Measurements from ENCODE around the gene HAUS3.
"Not testable (repeated sequence)": the region's sequence is repeated elsewhere in the genome, so short reads cannot be mapped to it uniquely, and the experiment has no call there.

The HAUS3 gene

DNA sequence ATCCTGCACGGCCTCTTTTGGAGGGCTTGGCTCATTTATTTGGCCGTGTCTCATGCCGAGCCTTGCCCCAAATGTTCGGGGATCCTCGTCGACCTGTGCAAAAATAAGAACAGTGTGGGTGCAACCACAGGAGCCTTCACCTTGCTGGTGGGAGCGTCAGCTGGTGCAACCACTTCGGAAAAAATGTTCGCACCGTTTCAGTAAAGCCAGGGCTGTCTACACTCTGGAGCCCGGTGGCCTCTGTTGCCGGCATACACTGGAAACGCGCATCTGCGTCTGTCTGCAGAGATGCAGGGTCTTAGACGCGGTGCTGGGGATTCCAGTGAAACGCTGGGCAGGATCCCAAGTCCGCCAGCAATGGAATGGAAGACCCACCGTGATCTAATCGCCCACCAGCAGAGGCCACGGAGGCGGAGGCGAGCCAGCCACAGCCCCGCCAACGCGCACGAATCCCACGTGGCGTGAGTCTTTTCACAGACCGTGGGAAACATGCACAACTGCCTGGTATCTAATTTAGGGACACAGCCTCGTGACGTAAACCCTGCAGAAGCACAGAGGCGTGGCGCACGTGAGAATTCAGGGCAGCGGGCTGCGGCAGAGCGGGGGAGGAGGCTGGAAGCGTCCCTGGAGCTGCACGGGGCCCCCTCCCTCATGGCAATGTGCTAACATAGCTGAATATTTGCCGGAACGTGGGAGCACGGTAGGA lies 33.8 kb upstream of the HAUS3 start:
- no peak for DNase-seq

DNA sequence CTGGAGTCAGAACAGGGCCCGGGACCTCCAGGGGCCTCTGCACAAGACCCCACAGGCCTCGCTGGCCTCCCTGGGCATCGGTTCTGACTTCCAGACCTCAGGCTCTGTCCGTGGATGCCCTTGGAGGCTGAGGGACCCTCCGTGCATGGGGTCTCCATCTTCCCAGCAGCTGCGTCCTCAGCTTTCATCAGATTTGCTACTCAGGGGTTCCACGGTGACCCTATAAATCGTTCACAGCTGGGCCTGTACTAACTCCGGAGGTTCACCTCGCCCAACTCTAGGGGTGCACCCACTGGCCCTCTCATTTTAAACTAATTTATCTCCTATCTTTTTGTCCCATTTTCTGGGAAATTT lies 33.1 kb upstream of the HAUS3 start:
- not testable (repeated sequence) for DNase-seq

GRCh38 chr4:2274320-2275043 lies 32.6 kb upstream of the HAUS3 start:
- DNase-seq: no peak

DNA sequence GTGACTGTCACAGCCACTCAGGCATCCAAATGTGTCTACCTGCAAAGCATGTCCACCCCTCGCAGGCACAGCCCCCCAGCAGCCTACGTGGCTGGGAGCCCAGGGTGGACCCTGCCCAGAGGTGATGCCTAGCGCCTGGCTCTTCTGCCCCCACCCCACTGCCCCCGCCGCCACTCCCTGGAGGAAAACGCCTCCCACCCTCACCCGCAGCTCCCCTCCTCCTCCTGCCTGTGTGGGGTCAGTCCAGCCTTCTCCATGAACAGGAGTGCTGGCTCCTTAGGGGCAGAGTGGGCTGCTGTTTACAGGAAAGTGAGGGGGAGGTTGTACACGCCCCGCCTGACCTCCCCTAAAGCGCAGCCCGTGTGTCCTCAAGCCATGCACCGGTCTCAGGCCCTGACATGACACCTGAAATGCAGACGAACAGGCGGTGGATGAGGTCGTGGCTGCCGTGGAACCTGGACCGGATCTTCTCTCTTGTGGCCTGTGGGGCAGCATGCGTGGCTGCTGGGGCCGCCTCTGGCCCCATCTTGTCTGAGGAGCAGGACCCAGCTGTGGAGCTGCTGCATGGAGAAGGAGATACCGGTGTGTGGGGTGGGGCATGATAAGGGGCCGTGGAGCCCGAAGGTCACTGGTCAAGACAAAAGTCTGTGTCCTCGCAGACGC lies 31.9 kb upstream of the HAUS3 start:
- DNase-seq: no peak

DNA sequence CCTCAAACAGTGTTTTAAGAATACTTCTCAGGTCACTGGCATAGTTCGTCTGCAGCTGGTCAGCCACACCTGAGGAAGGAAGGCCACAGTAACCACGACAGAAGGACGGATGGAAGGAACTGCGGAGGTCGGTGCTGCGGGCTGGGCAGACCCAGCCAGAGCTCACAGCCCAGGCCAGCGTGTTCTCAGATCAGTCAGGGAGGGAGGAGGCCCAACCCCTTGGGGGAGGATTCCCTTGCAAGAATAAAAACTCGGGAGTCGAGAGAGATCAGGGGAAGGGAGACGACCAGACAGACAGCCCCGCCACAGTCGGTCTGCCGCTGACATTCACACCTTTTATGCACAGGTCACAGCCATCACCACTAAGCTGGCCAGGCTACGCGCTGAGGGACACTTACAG lies 31.3 kb upstream of the HAUS3 start:
- DNase-seq: no peak

DNA sequence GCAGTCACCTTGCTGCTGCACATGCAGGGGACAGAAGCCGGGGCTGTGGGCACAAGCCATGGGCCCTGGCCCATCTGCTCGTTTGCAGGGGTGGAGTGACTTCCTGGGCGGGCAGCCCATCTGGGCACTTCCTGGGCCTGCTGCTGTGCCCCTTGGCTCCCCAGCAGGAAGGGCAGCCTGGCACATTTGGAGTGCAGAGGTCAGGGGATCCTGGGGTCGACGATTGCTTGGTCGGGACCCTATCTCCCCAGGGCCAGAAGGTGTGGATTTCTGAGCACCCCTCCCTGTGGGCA lies 30.9 kb upstream of the HAUS3 start:
- no peak for DNase-seq

- no peak for DNase-seq
These were observed 30.3 kb upstream of the HAUS3 start for GRCh38 chr4:2272026-2272827.

DNA sequence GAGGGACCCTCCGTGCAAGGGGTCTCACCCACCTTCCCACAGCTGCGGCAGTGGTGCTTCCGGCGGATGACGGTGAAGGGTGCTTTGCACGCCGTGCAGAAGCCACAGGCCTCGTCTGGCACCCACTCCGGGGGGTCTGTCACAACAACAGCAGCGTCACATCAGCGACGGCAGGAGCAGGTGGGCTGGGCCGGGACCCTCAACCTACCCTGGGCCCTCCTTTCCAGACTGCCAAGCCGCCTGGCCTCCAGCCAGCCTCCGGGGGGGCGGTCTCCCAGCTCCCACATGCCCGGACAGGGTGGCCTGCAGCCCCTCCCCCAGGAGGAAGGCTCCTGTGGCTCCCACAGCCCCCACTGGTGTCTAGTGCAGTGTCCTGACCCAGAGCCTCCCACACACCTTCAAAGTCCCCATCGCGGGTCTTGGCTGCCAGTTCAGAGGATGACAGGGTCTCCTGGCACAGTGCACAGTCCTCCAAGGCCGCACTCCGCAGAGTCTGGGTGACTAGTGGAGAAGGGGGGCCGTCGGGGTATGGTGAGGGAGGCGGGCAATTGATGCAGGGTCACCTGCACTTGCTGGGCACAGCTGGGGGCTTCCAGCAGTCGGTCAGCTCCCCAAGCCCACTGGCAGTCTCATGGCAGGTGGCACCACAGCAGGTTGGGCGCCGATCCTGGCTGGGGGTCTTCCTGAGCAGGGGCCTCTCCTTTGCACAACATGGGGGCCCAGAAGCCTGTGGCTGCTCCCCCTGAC lies 29.5 kb upstream of the HAUS3 start:
- DNase-seq: no peak

DNA sequence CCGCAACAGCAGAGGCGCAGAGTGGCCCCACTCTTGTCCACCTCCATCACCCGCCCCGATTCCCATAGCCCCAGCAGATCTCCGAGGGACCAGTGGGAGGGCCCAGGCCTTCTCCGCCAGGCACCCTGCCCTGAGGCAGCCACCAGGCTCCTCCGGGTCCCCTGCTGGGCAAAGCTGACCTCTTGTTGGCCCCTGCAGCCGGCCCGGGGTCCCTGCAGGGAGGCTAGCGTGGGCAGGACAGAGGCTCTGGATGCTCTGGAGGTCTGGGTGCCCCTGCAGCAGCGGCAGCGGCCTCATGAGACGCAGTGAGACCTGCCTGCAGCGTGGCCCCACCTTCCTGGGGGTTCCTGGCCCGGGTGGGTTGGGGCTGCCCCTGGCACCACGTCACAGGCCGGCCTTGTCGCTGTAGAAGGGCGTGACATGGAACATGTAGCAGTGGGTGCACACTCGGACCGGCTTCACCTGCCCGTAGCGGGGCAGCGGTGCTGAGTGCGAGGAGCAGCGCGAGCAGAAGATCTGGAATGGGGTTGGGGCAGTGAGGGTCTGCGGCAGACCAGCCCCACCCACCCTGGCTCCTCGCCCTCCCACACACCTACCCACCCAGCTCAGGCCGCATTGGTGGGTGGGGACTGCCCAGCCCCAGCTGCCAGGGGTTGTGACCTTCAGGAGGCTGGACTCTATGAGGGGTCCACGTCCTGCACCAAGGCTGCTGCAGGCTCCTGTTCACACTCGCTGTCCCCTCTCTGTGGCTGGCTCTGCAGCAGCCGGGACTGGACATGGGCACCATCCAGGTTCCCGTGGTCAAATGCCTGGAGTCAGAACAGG lies 28.6 kb upstream of the HAUS3 start:
- no peak for DNase-seq

- no peak for DNase-seq
These were observed 27.8 kb upstream of the HAUS3 start for GRCh38 chr4:2269618-2270163.

DNA sequence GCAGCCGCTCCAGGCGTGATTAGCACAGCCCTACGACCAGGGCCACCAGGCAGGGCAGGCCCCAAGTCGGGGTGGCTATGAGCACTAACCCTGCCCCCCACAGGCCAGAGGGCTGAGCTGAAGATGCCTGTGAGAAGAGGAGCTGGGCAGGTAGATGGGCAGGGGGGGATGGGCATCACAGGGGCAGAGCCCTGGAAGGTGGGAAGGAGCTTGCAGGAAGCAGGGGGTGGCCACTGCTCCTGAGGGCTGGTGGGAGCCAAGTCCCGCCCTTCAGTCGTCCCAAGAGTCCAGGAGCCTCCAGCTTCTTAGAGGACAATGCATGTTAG lies 27.2 kb upstream of the HAUS3 start:
- DNase-seq: no peak

GRCh38 chr4:2268357-2269205 lies 26.7 kb upstream of the HAUS3 start:
- no peak for DNase-seq

- no peak for DNase-seq
These were observed 25.9 kb upstream of the HAUS3 start for GRCh38 chr4:2267841-2268240.

DNA sequence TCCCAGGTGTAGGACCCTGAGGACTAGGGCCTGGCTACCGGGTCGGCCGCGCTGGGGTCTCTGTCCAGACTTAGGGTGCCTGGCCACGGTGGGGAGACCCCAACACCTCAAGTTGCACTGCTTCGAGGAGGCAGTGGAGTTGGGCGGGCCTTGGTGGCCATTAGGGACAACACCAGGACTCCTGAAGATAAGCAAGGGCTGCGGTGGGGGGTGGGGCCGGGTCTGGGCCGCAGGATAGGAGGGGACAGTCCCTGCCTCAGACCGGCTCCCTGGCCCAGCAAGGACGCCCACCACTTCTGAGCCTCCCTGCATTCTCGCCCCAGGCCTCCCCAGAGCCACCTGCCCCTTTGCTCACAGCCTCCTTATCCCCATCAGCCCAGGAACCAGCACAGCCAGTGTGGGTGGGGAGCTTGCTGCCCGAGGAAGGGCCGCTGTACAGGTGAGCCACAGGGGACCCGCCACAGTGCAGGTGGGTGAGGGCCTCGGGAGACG lies 25.4 kb upstream of the HAUS3 start:
- DNase-seq: no peak

DNA sequence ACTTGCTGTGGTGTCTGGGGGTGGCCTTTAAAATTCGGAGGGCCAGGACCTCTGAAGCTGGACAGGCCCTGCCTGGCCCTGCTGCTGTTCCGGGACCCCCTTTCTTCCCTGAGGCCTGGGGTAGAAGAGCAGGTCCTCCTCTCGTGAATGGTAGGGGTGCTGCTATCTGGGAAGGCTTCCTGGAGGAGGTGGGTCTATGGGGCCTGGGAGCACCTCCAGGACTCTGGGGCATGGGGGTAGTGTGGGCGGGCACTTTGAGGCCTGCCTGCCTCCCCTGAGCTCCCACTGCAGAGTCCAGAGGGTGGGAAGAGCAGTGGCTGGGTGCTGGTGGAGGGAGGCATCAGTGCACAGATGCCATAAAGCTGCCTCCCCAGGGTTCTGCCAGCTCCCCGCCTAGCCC lies 24.9 kb upstream of the HAUS3 start:
- DNase-seq: no peak

DNA sequence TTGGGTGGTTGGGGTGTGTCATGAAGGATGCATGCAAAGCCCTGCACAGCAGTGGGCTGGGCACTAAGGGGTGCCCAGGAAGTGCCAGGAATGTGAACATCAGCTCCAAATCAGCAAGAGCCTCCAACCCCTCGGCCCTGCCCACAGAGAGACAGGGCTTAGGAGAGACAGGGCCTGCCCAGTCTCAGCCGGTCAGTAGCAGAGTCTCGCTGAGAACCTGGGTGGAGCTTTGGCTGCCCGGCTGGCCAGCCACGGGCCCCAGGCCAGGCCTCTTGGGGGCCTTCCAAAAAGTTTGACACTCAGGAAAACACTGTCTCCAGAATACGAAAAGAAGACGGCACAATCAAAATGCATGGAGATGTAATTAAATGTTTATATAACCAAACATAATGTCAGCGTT lies 24.3 kb upstream of the HAUS3 start:
- DNase-seq: no peak

GRCh38 chr4:2265113-2266110 lies 23.5 kb upstream of the HAUS3 start:
- DNase-seq: no peak

DNA sequence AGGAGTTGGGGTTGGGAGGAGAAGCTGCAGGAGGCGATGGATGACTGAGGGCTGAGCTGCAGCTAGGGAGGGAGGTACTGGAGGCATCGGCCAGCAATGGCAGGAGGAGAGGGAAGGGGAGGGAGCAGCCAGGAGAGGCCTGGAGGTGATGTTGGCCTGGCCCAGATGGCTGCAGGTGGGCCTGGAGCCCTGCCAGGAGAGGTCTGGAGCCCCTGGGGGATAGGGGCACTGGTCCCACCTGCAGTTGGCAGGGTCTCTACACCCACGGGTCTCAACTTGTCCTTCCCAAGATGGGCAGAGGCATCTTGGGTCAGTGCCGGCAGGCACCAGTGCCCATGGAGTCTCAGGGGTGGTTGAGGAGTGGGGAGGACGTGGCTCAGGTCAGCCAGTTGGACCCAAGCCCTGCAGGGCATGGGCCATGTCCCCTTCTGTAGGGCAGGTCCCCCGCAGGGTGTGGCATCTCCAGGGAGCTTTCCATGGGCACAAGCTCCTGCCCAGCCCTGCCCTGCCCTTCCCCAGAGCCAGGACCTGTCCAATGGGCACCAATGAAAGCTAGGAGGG lies 22.6 kb upstream of the HAUS3 start:
- no peak for DNase-seq

DNA sequence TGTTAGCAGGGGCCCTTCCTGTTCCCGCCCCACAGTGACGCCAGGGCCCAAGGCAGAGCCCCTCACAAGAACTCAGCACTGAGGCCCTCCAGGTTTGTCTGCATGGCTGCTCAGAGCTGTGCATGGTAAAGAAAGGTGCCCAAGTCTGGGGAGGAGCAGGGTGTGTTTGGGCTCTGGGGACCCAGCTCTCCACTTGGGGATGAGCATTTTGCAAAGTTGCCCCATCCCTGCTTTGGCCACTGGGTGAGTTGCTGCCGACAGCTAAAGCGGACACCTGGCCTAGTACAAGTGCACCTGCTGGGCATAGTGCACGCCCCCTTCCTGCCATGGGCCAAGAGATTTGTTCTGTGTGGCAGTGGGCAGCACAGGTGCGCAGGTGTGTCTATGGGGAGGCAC lies 22.0 kb upstream of the HAUS3 start:
- DNase-seq: no peak
